GM12878 (cell line): Measurements from ENCODE around the gene C22orf31.

ENCODE experiments used
- CTCF ChIP-seq, 3 experiments: IDR thresholded peaks in 2 of 3; conservative IDR thresholded peaks in 1 of 3; 2 replicates each; pipeline ENCODE4 v1.5.1; 2011; ENCODE audit warnings: low read depth in 3 of 3, low read length in 3 of 3, mild to moderate bottlenecking in 3 of 3, control low read depth in 2 of 3, moderate library complexity in 2 of 3, inconsistent platforms in 1 of 3, mixed read lengths in 1 of 3; ENCODE audit not compliant: control insufficient read depth in 2 of 3, insufficient read depth in 1 of 3; ENCODE audit errors: extremely low read depth in 1 of 3
- EZH2 ChIP-seq: IDR thresholded peaks from 2 replicates; pipeline ENCODE4 v1.6.1; 2012; ENCODE audit warnings: low read depth, mild to moderate bottlenecking, control low read depth, inconsistent platforms, low read length, borderline replicate concordance; ENCODE audit not compliant: control insufficient read depth
- KLF5 ChIP-seq: fragments of 450-650 bp; IDR thresholded peaks from 2 replicates; pipeline ENCODE4 v1.6.1; 2014; ENCODE audit warnings: mild to moderate bottlenecking; ENCODE audit not compliant: partially characterized antibody
- POU2F2 ChIP-seq: IDR thresholded peaks from 3 replicates; pipeline ENCODE4 v1.6.1; 2011; ENCODE audit warnings: low read depth, mild to moderate bottlenecking, low read length, borderline replicate concordance
- RAD21 ChIP-seq: IDR thresholded peaks from 2 replicates; pipeline ENCODE4 v1.6.1; 2011; ENCODE audit warnings: mild to moderate bottlenecking, low read depth, low read length, moderate library complexity; ENCODE audit not compliant: insufficient read depth
- USF1 ChIP-seq: IDR thresholded peaks from 2 replicates; pipeline ENCODE4 v1.6.1; 2011; ENCODE audit warnings: borderline replicate concordance, low read depth, mild to moderate bottlenecking, moderate library complexity, mixed read lengths, low read length; ENCODE audit not compliant: insufficient read depth; ENCODE audit errors: extremely low read length

DNA sequence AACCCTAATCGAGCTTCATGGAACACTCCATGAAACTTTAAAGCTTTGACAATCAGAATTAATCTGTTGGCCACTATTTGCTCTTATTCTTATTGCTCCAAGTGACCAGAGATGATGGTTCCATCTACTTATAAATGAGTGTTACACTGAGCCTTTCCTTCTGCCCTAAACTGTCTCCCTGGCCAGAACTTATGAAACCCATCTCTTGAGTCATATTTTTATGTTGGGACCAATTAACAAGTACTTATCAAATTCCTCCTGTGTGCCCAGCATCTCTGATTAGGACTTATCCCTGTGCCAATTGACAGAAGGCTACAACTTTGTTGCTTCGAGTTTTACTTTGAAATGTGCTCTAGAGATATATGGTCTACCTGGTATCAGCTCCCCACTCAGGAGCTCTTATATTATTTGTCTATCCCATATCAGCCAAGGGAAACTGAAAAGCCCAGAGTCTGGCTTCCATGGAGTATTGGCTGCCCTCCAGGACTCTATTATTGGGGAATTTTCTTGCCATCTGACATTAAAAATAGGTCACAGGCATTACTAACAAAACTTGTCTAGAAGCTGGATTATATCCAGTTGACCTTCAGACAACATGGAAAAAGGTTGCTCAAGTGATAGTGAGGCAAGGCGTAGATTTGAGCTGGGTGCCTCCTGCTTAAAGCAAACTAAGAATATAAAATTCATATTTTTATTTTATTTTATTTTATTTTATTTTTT lies 20.0 kb upstream of the C22orf31 start:
- no peak for TF ChIP-seq CTCF (IDR thresholded peaks at IDR 0.05 in 2 of 3, conservative IDR thresholded peaks at IDR 0.05 in 1 of 3; ENCODE audit: control insufficient read depth in 2 of 3, extremely low read depth in 1 of 3, insufficient read depth in 1 of 3, low read depth in 3 of 3, low read length in 3 of 3)
- TF ChIP-seq KLF5: no peak
- TF ChIP-seq USF1: no peak
- TF ChIP-seq RAD21: no peak
- no peak for TF ChIP-seq EZH2
- no peak for TF ChIP-seq POU2F2
